Osteocyte (in vitro differentiated cells): ENCODE data around the gene IL4I1. TPM values are rescaled to one million over a fixed set of nuclear protein-coding genes. Genes with fewer than 3 reads are reported as not detected.
"Not testable (repeated sequence)": the region's sequence is repeated elsewhere in the genome, so short reads cannot be mapped to it uniquely, and the experiment has no call there.

Source experiments
- DNase-seq: peaks from one replicate; pipeline ENCODE4 v3.0.0; 2021; ENCODE audit warnings: mixed read lengths; ENCODE audit not compliant: unreplicated experiment; ENCODE audit errors: extremely low spot score
- H3K27ac Mint-ChIP-seq: one replicate; pipeline ENCODE4 v1.8.0; 2021; ENCODE audit warnings: mild to moderate bottlenecking, mixed read lengths; ENCODE audit not compliant: unreplicated experiment
- H3K27me3 Mint-ChIP-seq: one replicate; pipeline ENCODE4 v1.8.0; 2021; ENCODE audit warnings: mixed read lengths; ENCODE audit not compliant: unreplicated experiment
- H3K36me3 Mint-ChIP-seq: one replicate; pipeline ENCODE4 v1.8.0; 2021; ENCODE audit warnings: mixed read lengths; ENCODE audit not compliant: unreplicated experiment
- H3K4me1 Mint-ChIP-seq: one replicate; pipeline ENCODE4 v1.8.0; 2021; ENCODE audit warnings: mixed read lengths; ENCODE audit not compliant: unreplicated experiment
- H3K4me3 Mint-ChIP-seq: one replicate; pipeline ENCODE4 v1.8.0; 2021; ENCODE audit warnings: mild to moderate bottlenecking, moderate library complexity, mixed read lengths; ENCODE audit not compliant: unreplicated experiment
- H3K9me3 Mint-ChIP-seq: one replicate; pipeline ENCODE4 v1.8.0; 2021; ENCODE audit warnings: mixed read lengths; ENCODE audit not compliant: unreplicated experiment
- total RNA-seq: library from RNA; stranded (reverse); gene quantifications from 2 replicates; pipeline ENCODE4 v1.2.1, GENCODE V29; 2021
- TF ChIP-seq, protein P1 (sequence below): fragments of 200-600 bp; sonication (generic); IDR thresholded peaks from 2 replicates; pipeline ENCODE4 v1.5.0; 2021; ENCODE audit warnings: antibody characterized with exemption, mild to moderate bottlenecking, moderate library complexity

IL4I1 gene
- total RNA-seq, 1 donor from 2014 or later, result not detected

- H3K4me3 Mint-ChIP-seq, result peak within 1 kb of the TSS; percentile 99
- peak; percentile 97 for DNase-seq
- TF ChIP-seq, protein P1, sequence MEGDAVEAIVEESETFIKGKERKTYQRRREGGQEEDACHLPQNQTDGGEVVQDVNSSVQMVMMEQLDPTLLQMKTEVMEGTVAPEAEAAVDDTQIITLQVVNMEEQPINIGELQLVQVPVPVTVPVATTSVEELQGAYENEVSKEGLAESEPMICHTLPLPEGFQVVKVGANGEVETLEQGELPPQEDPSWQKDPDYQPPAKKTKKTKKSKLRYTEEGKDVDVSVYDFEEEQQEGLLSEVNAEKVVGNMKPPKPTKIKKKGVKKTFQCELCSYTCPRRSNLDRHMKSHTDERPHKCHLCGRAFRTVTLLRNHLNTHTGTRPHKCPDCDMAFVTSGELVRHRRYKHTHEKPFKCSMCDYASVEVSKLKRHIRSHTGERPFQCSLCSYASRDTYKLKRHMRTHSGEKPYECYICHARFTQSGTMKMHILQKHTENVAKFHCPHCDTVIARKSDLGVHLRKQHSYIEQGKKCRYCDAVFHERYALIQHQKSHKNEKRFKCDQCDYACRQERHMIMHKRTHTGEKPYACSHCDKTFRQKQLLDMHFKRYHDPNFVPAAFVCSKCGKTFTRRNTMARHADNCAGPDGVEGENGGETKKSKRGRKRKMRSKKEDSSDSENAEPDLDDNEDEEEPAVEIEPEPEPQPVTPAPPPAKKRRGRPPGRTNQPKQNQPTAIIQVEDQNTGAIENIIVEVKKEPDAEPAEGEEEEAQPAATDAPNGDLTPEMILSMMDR, result no peak
- peaks cover 25% of the 10 kb centered on the region for H3K36me3 Mint-ChIP-seq
- H3K4me1 Mint-ChIP-seq, result peaks cover 29% of the 10 kb centered on the region
- H3K27ac Mint-ChIP-seq, result peak within 1 kb of the TSS; percentile 98
- H3K27me3 Mint-ChIP-seq, result no peaks in the 10 kb centered on the region
- H3K9me3 Mint-ChIP-seq, result no peaks in the 10 kb centered on the region
Observed at GRCh38 chr19:49929121-49929610, 32.5 kb upstream of the IL4I1 start, which contains the start of the genes ATF5 and NUP62. Gene ATF5, plus strand, starts transcription at chr19:49929205. Its CDS starts 1,646 bp downstream, at chr19:49930851. Gene NUP62, minus strand, starts transcription at chr19:49929504. Its CDS starts 19,697 bp downstream, at chr19:49909807.

- TF ChIP-seq, protein P1, result no peak
- H3K27ac Mint-ChIP-seq, result peak overlapping the region; percentile 98
- peaks cover 29% of the 10 kb centered on the region for H3K4me1 Mint-ChIP-seq
- no peak for DNase-seq
- no peaks in the 10 kb centered on the region for H3K9me3 Mint-ChIP-seq
- peaks cover 22% of the 10 kb centered on the region for H3K36me3 Mint-ChIP-seq
- H3K27me3 Mint-ChIP-seq, result no peaks in the 10 kb centered on the region
- H3K4me3 Mint-ChIP-seq, result peak overlapping the region; percentile 99
Observed at GRCh38 chr19:49927526-49928264, 31.0 kb upstream of the IL4I1 start.

GRCh38 chr19:49926515-49926914 is 29.8 kb upstream of the IL4I1 start:
- peaks cover 16% of the 10 kb centered on the region for H3K36me3 Mint-ChIP-seq
- DNase-seq, result no peak
- H3K4me1 Mint-ChIP-seq, result peaks cover 29% of the 10 kb centered on the region
- TF ChIP-seq, protein P1, result no peak
- no peaks in the 10 kb centered on the region for H3K9me3 Mint-ChIP-seq
- H3K4me3 Mint-ChIP-seq, result no peak overlapping the region
- H3K27ac Mint-ChIP-seq, result no peak overlapping the region
- no peaks in the 10 kb centered on the region for H3K27me3 Mint-ChIP-seq

DNA sequence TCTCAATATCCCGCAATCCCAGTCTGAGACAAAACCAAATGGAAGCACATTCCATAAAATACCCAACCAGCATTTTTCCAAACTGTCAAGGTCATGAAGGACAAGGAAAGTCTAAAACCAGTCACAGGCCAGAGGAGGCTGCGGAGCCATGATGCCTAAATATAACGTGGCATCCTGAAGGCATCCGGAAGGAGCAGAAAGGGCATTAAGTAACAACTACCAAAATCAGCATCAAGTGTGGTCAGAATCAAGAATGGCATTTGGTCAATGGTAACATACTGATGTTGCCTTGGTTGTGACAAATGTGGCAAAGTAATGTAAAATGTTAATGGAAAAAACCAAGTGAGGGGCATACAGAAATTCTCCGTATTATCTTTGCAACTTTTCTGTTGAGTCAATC is 28.8 kb upstream of the IL4I1 start:
- TF ChIP-seq, protein P1, result no peak
- Mint-ChIP-seq H3K4me1 (peaks cover 26% of the 10 kb centered on the region), H3K4me3 (no peak overlapping the region), H3K9me3 (no peaks in the 10 kb centered on the region), H3K27ac (no peak overlapping the region), H3K27me3 (no peaks in the 10 kb centered on the region), H3K36me3 (peaks cover 14% of the 10 kb centered on the region)
- no peak for DNase-seq

DNA sequence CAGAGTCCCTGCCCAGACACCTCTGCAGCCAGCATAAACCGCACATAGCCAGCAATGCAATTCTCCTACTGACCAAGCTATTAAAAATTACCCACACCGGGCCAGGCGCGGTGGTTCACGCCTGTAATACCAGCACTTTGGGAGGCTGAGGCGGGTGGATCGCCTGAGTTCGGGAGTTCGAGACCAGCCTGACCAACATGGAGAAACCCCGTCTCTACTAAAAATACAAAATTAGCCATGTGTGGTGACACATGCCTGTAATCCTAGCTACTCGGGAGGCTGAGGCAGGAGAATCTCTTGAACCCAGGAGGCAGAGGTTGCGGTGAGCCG is 28.2 kb upstream of the IL4I1 start:
- H3K4me3 Mint-ChIP-seq, DNase-seq, H3K9me3 Mint-ChIP-seq, H3K27me3 Mint-ChIP-seq, H3K27ac Mint-ChIP-seq: not testable (repeated sequence)
- peaks cover 15% of the 10 kb centered on the region for H3K36me3 Mint-ChIP-seq
- H3K4me1 Mint-ChIP-seq, result peaks cover 20% of the 10 kb centered on the region
